ENCODE results near the gene STKLD1.

DNA sequence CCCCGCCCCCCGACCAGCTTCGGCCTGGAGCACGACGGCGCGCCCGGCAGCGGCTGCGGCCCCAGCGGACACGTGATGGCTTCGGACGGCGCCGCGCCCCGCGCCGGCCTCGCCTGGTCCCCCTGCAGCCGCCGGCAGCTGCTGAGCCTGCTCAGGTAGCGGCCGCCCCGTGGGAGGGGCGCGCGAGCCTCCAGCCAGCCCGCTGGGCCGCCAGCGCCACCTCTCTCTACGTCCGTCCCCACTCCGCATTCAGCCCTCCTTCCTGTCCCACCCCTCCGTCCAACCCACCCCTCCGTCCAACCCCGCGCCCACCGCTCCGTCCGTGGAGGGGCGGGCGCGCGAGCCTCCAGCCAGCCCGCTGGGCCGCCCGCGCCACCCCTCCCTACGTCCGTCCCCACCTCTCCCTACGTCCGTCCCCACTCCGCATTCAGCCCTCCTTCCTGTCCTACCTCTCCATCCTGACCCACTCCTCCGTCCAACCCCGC lies 52.5 kb downstream of the STKLD1 start:
- TF ChIP-seq, protein P1, sequence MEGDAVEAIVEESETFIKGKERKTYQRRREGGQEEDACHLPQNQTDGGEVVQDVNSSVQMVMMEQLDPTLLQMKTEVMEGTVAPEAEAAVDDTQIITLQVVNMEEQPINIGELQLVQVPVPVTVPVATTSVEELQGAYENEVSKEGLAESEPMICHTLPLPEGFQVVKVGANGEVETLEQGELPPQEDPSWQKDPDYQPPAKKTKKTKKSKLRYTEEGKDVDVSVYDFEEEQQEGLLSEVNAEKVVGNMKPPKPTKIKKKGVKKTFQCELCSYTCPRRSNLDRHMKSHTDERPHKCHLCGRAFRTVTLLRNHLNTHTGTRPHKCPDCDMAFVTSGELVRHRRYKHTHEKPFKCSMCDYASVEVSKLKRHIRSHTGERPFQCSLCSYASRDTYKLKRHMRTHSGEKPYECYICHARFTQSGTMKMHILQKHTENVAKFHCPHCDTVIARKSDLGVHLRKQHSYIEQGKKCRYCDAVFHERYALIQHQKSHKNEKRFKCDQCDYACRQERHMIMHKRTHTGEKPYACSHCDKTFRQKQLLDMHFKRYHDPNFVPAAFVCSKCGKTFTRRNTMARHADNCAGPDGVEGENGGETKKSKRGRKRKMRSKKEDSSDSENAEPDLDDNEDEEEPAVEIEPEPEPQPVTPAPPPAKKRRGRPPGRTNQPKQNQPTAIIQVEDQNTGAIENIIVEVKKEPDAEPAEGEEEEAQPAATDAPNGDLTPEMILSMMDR (IDR thresholded peaks at IDR 0.05), result no peak
- no peak for TF ChIP-seq POLR2A (IDR thresholded peaks at IDR 0.05)

Data from esophagus squamous epithelium (tissue), 4 donors.